Measurements from ENCODE around the gene ITPRIP.

- TF ChIP-seq CTCF (IDR thresholded peaks at IDR 0.05; ENCODE audit: low read depth, low read length, missing input control) (no peak), REST (IDR thresholded peaks at IDR 0.05) (no peak), YY1 (IDR thresholded peaks at IDR 0.05) (no peak), GABPA (IDR thresholded peaks at IDR 0.05 in 1 of 2, conservative IDR thresholded peaks at IDR 0.05 in 1 of 2) (no peak), MAX (IDR thresholded peaks at IDR 0.05) (no peak), ATF3 (IDR thresholded peaks at IDR 0.05) (no peak), HNF4G (IDR thresholded peaks at IDR 0.05) (no peak), RAD21 (IDR thresholded peaks at IDR 0.05) (no peak), JUND (IDR thresholded peaks at IDR 0.05) (no peak)
Observed at GRCh38 chr10:104324221-104324686, 14.0 kb downstream of the ITPRIP start.
